WTC11 (cell line): ENCODE data around the gene PRRG2. TPM values are rescaled to one million over a fixed set of nuclear protein-coding genes. Genes with fewer than 3 reads are reported as not detected.
A peak's percentile ranks its signal among the peaks of the same experiment; 100 is the strongest.

Experiments used
- ATAC-seq: fragments of 200-7000 bp; cut with Tn5 transposase; 2 replicates; pipeline ENCODE4 v1.10.0; 2021; ENCODE audit warnings: mild to moderate bottlenecking, moderate library complexity
- CTCF ChIA-PET: fragments of 300-600 bp; sonication (Branson Sonifier 250); formaldehyde crosslinking; loops from one replicate; lab custom pipeline; 2021; ENCODE audit warnings: antibody characterized with exemption; lab: Charles Lee
- POLR2A ChIA-PET: fragments of 350-600 bp; sonication (Branson Sonifier 250); formaldehyde crosslinking; loops from one replicate; lab custom pipeline; 2021; ENCODE audit warnings: antibody characterized with exemption; lab: Charles Lee
- DNase-seq: peaks from one replicate; pipeline ENCODE4 v3.0.0; 2021; ENCODE audit warnings: low spot score
- H3K27ac Mint-ChIP-seq: 2 replicates; pipeline ENCODE4 v1.8.0; 2021; ENCODE audit warnings: mixed read lengths
- H3K27me3 Mint-ChIP-seq: 2 replicates; pipeline ENCODE4 v1.8.0; 2021; ENCODE audit warnings: low read depth, mild to moderate bottlenecking, moderate library complexity, mixed read lengths
- H3K36me3 Mint-ChIP-seq: 2 replicates; pipeline ENCODE4 v1.8.0; 2021; ENCODE audit warnings: mixed read lengths
- H3K4me1 Mint-ChIP-seq: 2 replicates; pipeline ENCODE4 v1.8.0; 2022; ENCODE audit warnings: mixed read lengths
- H3K4me3 Mint-ChIP-seq: 2 replicates; pipeline ENCODE4 v1.8.0; 2021; ENCODE audit warnings: mild to moderate bottlenecking, moderate library complexity, mixed read lengths
- H3K9me3 Mint-ChIP-seq: 2 replicates; pipeline ENCODE4 v1.8.0; 2021; ENCODE audit warnings: mixed read lengths
- FOXK1 ChIP-seq: sonication (generic); formaldehyde crosslinking; IDR thresholded peaks from 2 replicates; pipeline ENCODE4 v1.8.0; 2022; ENCODE audit warnings: mild to moderate bottlenecking, moderate library complexity, missing genetic modification reagents
- FOXP1 ChIP-seq: sonication (generic); formaldehyde crosslinking; IDR thresholded peaks from 2 replicates; pipeline ENCODE4 v1.8.0; 2022; ENCODE audit warnings: missing genetic modification reagents, mild to moderate bottlenecking, moderate library complexity, borderline replicate concordance
- GRHL2 ChIP-seq: fragments of 250-450 bp; sonication (Bioruptor Pico); IDR thresholded peaks from 2 replicates; pipeline ENCODE4 v1.8.0; 2022; ENCODE audit warnings: mild to moderate bottlenecking, moderate library complexity; ENCODE audit not compliant: insufficient replicate concordance, severe bottlenecking
- GTF2I ChIP-seq: fragments of 250-450 bp; sonication (Bioruptor Pico); conservative IDR thresholded peaks from 2 replicates; pipeline ENCODE4 v1.4.0; 2021; ENCODE audit warnings: mild to moderate bottlenecking
- NFATC4 ChIP-seq: fragments of 250-450 bp; sonication (Bioruptor Pico); IDR thresholded peaks from 2 replicates; pipeline ENCODE4 v1.9.0; 2021; ENCODE audit warnings: mild to moderate bottlenecking
- NR1H2 ChIP-seq: sonication (generic); formaldehyde crosslinking; IDR thresholded peaks from 2 replicates; pipeline ENCODE4 v1.9.0; 2021; ENCODE audit warnings: mild to moderate bottlenecking, moderate library complexity, missing genetic modification reagents
- TP53 ChIP-seq: sonication (generic); formaldehyde crosslinking; IDR thresholded peaks from 2 replicates; pipeline ENCODE4 v1.8.1; 2023; ENCODE audit warnings: mild to moderate bottlenecking, missing genetic modification reagents
- ZNF121 ChIP-seq: sonication (generic); formaldehyde crosslinking; IDR thresholded peaks from 2 replicates; pipeline ENCODE4 v1.8.0; 2023; ENCODE audit warnings: missing genetic modification reagents
- ZNF138 ChIP-seq: sonication (generic); formaldehyde crosslinking; conservative IDR thresholded peaks from 2 replicates; pipeline ENCODE4 v1.8.1; 2022; ENCODE audit warnings: mild to moderate bottlenecking, moderate library complexity, missing genetic modification reagents
- total RNA-seq: library from RNA; stranded (reverse); gene quantifications from 3 replicates; pipeline ENCODE4 v1.2.3, GENCODE V29; 2021
- TF ChIP-seq, protein P1 (sequence below): fragments of 250-450 bp; sonication (Bioruptor Pico); IDR thresholded peaks from 2 replicates; pipeline ENCODE4 v2.1.2; 2022; ENCODE audit warnings: mild to moderate bottlenecking, moderate library complexity
- TF ChIP-seq, protein P2 (sequence below): sonication (generic); formaldehyde crosslinking; IDR thresholded peaks from 2 replicates; pipeline ENCODE4 v1.8.1; 2022; ENCODE audit warnings: missing genetic modification reagents, borderline replicate concordance
- TF ChIP-seq, protein P3 (sequence below): fragments of 200-600 bp; IDR thresholded peaks from 2 replicates; pipeline ENCODE4 v1.8.0; 2022; ENCODE audit warnings: antibody characterized with exemption
- TF ChIP-seq, protein P4 (sequence below): sonication (generic); formaldehyde crosslinking; IDR thresholded peaks from 2 replicates; pipeline ENCODE4 v1.8.1; 2022; ENCODE audit warnings: mild to moderate bottlenecking, missing genetic modification reagents, moderate library complexity, borderline replicate concordance
- TF ChIP-seq, protein P5 (sequence below): fragments of 250-450 bp; sonication (Bioruptor Pico); IDR thresholded peaks from 2 replicates; pipeline ENCODE4 v1.9.0; 2021; ENCODE audit warnings: moderate library complexity, mild to moderate bottlenecking, inconsistent platforms, borderline replicate concordance
- TF ChIP-seq, protein P6 (sequence below): fragments of 250-450 bp; sonication (Bioruptor Pico); conservative IDR thresholded peaks from 2 replicates; pipeline ENCODE4 v1.9.0; 2021; ENCODE audit warnings: mild to moderate bottlenecking

The PRRG2 gene
- total RNA-seq, 1 experiment from 2014 or later: 5.9 TPM

DNA sequence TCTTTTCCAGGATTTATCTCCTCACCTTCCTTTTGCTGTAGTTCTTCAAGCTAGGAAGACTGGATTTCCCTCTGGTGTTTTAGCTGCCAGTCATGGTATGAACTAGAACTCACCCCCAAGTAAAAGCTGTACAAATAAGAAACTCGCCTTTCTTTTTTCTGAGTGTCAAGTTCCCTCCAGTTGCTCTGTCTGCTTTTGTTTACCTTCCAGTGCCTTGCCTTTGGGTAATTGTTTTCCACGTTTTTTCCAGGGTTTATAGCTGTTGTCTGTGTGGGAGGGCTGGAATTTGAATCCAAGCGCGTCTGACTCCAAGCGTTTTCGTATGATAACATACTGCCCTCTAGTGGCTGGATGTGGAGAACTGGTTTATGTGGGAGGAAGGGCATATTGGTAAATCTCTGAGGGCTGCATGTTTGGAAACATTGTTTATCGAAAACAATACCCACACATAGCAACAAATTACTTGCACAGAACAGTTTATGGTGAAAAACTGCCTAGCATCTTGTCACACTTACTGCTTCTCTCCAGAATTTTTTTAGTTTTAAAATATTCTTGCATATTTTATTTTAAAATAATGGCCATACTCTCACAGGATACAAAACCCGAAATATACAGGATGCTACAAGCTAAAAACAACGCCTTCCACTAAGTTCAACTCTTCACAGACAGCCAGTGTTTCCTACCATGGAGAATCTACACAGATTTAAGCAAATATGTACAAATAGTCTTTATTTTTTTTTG lies 34.1 kb upstream of the PRRG2 start:
- ATAC-seq (peak; percentile 83), DNase-seq (peak; percentile 71)
- Mint-ChIP-seq H3K4me1 (peaks cover 4% of the 10 kb centered on the region), H3K27ac (peak overlapping the region; percentile 67), H3K36me3 (no peaks in the 10 kb centered on the region), H3K27me3 (no peaks in the 10 kb centered on the region), H3K9me3 (no peaks in the 10 kb centered on the region), H3K4me3 (peak overlapping the region; percentile 52)
- TF ChIP-seq GRHL2 (CRISPR knock-in tag): no peak
- no peak for TF ChIP-seq ZNF121
- TF ChIP-seq, protein P1, sequence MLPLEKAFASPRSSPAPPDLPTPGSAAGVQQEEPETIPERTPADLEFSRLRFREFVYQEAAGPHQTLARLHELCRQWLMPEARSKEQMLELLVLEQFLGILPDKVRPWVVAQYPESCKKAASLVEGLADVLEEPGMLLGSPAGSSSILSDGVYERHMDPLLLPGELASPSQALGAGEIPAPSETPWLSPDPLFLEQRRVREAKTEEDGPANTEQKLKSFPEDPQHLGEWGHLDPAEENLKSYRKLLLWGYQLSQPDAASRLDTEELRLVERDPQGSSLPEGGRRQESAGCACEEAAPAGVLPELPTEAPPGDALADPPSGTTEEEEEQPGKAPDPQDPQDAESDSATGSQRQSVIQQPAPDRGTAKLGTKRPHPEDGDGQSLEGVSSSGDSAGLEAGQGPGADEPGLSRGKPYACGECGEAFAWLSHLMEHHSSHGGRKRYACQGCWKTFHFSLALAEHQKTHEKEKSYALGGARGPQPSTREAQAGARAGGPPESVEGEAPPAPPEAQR (CRISPR knock-in tag): no peak
- TF ChIP-seq, protein P2, sequence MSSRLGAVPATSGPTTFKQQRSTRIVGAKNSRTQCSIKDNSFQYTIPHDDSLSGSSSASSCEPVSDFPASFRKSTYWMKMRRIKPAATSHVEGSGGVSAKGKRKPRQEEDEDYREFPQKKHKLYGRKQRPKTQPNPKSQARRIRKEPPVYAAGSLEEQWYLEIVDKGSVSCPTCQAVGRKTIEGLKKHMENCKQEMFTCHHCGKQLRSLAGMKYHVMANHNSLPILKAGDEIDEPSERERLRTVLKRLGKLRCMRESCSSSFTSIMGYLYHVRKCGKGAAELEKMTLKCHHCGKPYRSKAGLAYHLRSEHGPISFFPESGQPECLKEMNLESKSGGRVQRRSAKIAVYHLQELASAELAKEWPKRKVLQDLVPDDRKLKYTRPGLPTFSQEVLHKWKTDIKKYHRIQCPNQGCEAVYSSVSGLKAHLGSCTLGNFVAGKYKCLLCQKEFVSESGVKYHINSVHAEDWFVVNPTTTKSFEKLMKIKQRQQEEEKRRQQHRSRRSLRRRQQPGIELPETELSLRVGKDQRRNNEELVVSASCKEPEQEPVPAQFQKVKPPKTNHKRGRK (CRISPR knock-in tag): no peak
- TF ChIP-seq, protein P3, sequence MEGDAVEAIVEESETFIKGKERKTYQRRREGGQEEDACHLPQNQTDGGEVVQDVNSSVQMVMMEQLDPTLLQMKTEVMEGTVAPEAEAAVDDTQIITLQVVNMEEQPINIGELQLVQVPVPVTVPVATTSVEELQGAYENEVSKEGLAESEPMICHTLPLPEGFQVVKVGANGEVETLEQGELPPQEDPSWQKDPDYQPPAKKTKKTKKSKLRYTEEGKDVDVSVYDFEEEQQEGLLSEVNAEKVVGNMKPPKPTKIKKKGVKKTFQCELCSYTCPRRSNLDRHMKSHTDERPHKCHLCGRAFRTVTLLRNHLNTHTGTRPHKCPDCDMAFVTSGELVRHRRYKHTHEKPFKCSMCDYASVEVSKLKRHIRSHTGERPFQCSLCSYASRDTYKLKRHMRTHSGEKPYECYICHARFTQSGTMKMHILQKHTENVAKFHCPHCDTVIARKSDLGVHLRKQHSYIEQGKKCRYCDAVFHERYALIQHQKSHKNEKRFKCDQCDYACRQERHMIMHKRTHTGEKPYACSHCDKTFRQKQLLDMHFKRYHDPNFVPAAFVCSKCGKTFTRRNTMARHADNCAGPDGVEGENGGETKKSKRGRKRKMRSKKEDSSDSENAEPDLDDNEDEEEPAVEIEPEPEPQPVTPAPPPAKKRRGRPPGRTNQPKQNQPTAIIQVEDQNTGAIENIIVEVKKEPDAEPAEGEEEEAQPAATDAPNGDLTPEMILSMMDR: peak; percentile 72
- no peak for TF ChIP-seq ZNF138 (CRISPR knock-in tag)
- TF ChIP-seq, protein P4, sequence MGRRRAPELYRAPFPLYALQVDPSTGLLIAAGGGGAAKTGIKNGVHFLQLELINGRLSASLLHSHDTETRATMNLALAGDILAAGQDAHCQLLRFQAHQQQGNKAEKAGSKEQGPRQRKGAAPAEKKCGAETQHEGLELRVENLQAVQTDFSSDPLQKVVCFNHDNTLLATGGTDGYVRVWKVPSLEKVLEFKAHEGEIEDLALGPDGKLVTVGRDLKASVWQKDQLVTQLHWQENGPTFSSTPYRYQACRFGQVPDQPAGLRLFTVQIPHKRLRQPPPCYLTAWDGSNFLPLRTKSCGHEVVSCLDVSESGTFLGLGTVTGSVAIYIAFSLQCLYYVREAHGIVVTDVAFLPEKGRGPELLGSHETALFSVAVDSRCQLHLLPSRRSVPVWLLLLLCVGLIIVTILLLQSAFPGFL (CRISPR knock-in tag): no peak
- no peak for TF ChIP-seq NR1H2
- no peak for TF ChIP-seq NFATC4
- no peak for TF ChIP-seq FOXP1 (CRISPR knock-in tag)
- TF ChIP-seq FOXK1 (CRISPR knock-in tag): 0 out of 2 replicates have a peak, but pooled peaks have one; percentile 23
- CTCF ChIA-PET: interaction anchor here (0.6 to 3.2 kb wide), 50 partner anchors 8 to 1045 kb away, joined by 3 to 62 read pairs (median 6); partner anchors contain the start of genes ALDH16A1, AP2A1, CGB7 and FCGRT
- POLR2A ChIA-PET: interaction anchor here (0.8 to 1.4 kb wide), 4 partner anchors 9 to 68 kb away, joined by 3 to 6 read pairs (median 5); partner anchors contain the start of gene RCN3

DNA sequence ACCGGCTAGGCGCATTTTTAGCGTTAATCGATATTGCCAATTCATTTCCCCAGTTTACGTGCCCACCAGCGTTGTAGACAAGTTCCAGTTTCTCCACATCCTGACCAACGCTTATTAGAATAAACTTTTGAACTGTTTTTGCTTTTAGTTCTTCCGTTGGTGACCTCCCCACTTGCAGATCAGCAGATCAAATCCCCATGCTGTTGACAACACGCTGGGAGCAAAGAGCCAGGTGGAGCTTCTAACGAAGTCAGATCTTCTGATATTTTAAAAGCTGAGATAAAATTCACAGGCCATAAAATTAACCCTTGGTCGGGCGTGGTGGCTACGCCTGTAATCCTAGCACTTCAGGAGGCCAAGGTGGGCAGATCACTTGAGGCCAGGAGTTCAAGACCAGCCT lies 32.1 kb upstream of the PRRG2 start:
- Mint-ChIP-seq H3K27me3 (no peaks in the 10 kb centered on the region), H3K4me3 (no peak overlapping the region), H3K36me3 (no peaks in the 10 kb centered on the region), H3K27ac (0 out of 2 replicates have a peak overlapping the region, but pooled peaks have one; percentile 12), H3K4me1 (peaks cover 4% of the 10 kb centered on the region), H3K9me3 (no peaks in the 10 kb centered on the region)
- ChIA-PET CTCF (interaction anchor here (0.9 to 1.8 kb wide), 6 partner anchors 14 to 43 kb away, joined by 4 to 6 read pairs (median 4); partner anchors contain the start of gene RCN3), POLR2A (interaction anchor here (0.6 to 1.0 kb wide), 2 partner anchors 53 to 202 kb away, joined by 3 to 4 read pairs; partner anchors contain the start of gene RPS11)
- ATAC-seq (no peak), DNase-seq (no peak)
- TF ChIP-seq, protein P4 (CRISPR knock-in tag): no peak
- TF ChIP-seq, protein P2 (CRISPR knock-in tag): no peak
- TF ChIP-seq, protein P5, sequence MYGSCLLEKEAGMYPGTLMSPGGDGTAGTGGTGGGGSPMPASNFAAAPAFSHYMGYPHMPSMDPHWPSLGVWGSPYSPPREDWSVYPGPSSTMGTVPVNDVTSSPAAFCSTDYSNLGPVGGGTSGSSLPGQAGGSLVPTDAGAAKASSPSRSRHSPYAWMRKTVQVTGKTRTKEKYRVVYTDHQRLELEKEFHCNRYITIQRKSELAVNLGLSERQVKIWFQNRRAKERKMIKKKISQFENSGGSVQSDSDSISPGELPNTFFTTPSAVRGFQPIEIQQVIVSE (CRISPR knock-in tag): no peak
- TF ChIP-seq, protein P6, sequence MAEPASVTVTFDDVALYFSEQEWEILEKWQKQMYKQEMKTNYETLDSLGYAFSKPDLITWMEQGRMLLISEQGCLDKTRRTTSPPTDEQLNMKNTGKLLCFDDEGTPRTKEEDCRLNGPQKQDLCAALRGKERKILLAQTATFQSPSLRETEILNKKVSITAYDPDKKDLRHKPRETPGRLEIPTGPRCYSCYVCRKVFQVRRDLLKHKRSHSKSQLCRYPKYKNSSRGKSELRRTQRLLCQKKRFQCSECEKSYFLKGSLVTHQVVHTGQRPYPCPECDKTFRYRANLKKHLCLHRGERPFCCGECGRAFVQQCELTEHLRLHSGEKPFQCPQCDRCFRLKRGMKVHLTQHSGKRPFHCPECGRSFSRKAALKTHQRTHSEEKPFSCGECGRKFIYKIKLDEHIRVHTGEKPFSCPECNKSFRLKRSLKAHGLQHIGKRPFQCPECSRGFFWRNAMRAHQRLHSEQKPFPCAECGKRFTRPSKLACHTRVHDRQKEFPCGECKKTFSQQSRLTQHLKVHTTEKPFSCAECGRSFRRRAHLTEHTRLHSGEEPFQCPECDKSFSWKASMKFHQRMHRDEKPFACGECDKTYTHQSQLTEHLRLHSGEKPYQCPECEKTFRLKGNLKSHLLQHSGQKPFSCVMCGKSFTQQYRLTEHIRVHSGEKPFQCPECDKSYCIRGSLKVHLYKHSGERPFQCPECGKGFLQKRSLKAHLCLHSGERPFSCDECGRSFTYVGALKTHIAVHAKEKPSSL (CRISPR knock-in tag): no peak
- no peak for TF ChIP-seq ZNF121
- TF ChIP-seq TP53 (CRISPR knock-in tag): no peak
- no peak for TF ChIP-seq GTF2I (CRISPR knock-in tag)
